Kidney tubule cell (primary cell): ENCODE data around the gene HSPA8.

Source experiments
- DNase-seq: peaks from one replicate; pipeline ENCODE4 v3.0.0-alpha.2; 2018; ENCODE audit warnings: low spot score

Gene HSPA8

GRCh38 chr11:123072332-123072761 lies 10.4 kb upstream of the HSPA8 start:
- peak; percentile 37 for DNase-seq

GRCh38 chr11:123069908-123070821 lies 8.2 kb upstream of the HSPA8 start:
- DNase-seq: no peak

GRCh38 chr11:123065621-123066020 lies 3.7 kb upstream of the HSPA8 start:
- DNase-seq: no peak

GRCh38 chr11:123063826-123064657 lies 2.1 kb upstream of the HSPA8 start:
- no peak for DNase-seq

- DNase-seq: peak; percentile 70
Measured at GRCh38 chr11:123062892-123063825, 1.2 kb upstream of the HSPA8 start.

GRCh38 chr11:123062158-123062891 lies 389 bp upstream of the HSPA8 start:
- DNase-seq: peak; percentile 100

- DNase-seq: peak; percentile 21
Measured at GRCh38 chr11:123060277-123061000, 1.5 kb downstream of the HSPA8 start.

DNA sequence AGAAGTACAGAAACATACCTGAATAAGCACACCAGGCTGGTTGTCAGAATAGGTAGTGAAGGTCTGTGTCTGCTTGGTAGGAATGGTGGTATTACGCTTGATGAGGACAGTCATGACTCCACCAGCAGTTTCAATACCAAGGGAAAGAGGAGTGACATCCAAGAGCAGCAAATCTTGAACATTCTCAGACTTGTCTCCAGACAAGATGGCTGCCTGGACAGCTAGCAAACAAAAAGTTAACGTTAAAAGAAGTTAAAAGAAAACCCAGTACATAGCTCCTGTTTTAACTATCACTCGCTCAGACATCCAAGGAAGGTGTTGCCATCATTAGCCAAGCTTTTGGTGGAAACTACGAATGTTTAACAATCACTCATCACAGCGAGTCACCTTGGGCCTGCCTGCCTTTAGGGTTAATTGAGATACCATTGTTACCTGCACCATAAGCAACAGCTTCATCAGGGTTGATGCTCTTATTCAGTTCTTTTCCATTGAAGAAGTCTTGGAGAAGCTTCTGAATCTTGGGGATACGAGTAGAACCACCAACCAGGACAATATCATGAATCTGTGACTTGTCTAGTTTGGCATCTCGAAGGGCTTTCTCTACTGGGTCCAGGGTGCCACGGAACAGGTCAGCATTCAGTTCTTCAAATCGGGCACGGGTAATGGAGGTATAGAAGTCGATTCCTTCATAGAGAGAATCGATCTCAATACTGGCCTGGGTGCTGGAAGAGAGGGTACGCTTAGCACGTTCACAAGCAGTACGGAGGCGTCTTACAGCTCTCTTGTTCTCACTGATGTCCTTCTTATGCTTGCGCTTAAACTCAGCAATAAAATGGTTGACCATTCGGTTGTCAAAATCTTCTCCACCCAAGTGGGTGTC lies 2.7 kb downstream of the HSPA8 start:
- peak; percentile 33 for DNase-seq

DNA sequence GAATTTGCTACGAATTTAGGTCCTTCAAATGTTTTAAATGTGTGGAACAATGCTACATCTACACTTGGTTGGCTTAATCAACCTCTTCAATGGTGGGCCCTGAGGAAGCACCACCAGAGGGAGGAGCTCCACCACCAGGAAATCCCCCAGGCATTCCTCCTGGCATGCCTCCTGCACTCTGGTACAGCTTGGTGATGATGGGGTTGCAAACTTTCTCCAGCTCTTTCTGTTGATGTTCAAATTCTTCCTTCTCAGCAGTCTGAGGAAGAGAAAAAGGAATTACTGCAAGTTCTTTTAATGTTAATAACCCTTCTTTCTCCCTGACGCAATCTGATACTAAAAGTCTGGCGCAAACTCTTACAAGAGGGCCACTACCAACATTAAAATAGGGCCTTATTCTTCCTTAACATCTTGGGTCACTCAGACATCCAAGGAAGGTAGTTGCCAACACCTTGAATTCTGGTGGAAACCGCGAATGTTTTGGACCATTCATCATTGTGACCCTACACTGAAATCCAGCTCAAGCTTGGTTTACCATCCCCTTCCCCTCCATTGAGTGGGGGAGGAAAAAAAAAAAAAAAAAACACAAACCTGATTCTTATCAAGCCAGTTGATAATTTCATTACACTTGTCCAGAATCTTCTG lies 4.2 kb downstream of the HSPA8 start:
- DNase-seq: peak; percentile 16

DNA sequence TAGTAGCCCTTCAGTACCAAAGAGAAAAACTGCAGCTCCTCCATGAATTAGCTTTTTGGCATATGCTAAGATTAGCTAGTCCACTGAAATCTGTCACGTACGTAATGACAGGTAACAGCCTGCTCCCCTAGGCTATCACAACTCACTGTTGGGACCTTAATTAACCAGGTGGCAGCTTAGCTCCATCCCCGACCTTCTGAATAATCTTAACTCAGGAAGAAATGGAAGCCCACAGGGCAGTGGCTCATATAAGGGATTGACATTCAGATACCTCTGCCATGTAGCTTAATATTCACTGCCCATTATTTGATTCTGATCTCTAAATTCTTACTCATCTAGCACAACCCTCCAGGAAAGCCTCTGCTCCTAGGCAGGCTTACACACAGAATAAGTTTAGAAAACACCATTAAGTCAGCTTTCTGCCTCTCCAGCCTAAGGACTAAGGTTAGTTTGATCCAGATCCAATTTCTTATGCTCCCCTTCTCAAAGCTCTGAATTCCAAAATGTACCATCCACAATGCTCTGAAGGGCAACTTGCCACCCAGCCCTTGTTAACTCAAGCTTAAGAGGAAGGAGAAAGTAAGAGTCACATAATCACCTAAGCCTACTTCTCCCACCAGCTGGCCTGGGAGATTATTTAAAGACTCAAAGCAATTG lies 5.0 kb downstream of the HSPA8 start:
- peak; percentile 16 for DNase-seq

DNA sequence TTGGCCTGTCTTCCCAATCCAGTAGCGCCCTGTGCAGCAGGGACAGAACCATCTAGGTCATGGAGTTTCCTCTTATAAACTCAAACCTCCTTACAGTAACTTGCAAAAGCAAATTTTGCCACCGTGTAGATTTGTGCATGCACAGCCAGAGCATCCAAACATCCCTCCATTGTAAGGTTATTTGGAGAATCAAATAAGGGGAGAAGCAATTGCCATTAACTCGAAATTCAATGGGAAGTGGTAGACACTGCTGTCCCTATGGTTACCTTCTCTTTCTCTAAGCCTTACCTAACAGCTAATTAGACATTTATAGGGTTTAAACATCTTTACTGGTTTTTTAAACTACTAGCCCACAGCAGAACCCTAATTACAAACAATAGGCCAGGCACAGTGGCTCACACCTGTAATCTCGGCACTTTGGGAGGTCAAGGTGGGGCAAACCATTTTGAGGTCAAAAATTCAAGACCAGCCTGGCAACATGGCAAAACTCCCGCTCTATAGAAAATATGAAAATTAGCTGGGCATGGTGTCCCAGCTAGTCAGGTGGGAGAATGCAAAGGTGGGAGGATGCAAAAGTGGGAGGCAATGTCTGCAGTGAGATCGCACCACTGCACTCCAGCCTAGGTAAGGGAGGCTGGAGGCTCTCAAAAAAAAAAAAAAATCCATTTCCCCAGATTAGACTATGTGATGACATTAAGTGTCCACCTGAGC lies 6.6 kb downstream of the HSPA8 start:
- DNase-seq: peak; percentile 26

DNA sequence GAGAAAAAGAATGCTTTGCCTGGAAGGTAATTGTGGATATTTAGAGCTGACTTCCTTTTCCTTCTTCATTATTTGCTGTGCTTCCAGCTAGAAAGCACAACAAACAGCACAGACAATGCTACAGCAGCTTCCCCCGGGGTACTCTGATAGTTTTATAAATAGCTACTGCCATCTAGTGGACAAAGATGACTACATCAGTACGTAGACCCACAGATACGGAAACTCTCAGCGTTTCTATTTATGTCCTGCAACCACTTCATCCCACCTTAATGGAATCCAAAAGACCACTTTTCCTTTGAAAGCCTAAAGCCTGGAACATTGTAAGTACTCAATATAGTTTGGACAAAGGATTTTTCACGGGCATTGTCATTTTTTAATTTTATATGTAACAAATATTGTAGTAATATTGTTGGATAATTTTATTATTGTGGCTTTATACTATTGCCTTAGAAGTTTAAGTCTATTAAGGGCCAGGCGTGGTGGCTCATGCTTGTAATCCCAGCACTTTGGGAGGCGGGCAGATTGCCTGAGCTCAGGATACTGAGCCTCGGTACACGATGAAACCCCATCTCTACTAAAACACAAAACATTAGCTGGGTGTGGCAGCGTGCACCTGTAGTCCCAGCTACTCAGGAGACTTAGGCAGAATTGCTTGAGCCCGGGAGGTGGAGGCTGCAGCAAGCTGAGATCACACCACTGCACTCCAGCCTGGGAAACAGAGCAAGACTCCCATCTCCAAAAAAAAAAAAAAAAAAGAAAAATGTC lies 7.5 kb downstream of the HSPA8 start:
- peak; percentile 80 for DNase-seq

- peak; percentile 25 for DNase-seq
Measured at GRCh38 chr11:123052901-123053721, 8.8 kb downstream of the HSPA8 start.

DNA sequence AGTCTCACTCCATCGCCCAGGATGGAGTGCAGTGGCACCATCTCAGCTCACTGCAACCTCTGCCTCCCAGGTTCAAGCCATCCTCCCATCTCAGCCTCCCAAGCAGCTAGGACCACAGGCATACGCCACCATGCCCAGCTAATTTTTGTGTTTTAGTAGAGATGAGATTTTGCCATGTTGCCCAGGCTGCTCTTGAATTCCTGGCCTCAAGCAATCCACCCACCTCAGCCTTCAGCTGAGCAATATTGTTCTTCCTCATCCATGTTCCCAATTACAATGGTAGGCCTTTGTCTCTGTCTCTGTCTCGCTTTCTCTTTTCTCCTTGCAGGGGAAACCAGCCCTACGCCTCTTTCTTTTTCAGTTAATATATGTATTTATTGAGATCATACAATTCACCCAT lies 10.3 kb downstream of the HSPA8 start:
- DNase-seq: no peak

DNA sequence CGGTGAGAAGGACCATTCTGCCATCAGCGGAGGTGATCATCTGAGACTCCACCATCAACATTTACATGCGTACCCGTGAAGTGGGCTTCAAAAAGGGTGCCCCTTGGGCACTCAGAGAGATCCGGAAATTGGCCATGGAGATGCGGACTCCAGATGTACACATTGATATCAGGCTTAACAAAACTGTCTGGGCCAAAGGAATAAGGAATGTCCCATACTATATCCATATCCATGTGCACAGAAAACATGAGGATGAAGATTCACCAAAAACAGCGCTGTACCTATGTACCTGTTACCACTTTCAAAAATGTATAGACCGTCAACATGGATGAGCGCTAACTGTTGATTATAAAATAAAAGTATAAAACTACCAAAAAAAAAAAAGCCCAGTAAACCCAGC lies 10.8 kb downstream of the HSPA8 start:
- no peak for DNase-seq

GRCh38 chr11:123047947-123048293 lies 14.0 kb downstream of the HSPA8 start:
- no peak for DNase-seq
